Muscle of back (tissue), 11 donors: ENCODE measurements around the gene CDK11B. TPM values are rescaled to one million over a fixed set of nuclear protein-coding genes. Genes with fewer than 3 reads are reported as not detected.
A peak's percentile ranks its signal among the peaks of the same experiment; 100 is the strongest.
"Not testable (repeated sequence)": the region's sequence is repeated elsewhere in the genome, so short reads cannot be mapped to it uniquely, and the experiment has no call there.

Source experiments
- DNase-seq, 3 donors: peaks; one replicate each; pipeline versions ENCODE4 v3.0.0 to v3.0.0-alpha.2; 2013
- polyA plus RNA-seq, 10 donors: library from polyadenylated mRNA; unstranded; fragments of 120-200 nt; gene quantifications; one replicate each; pipeline ENCODE4 v1.2.1, GENCODE V29; 2013; ENCODE audit not compliant: insufficient read length in 10 of 10

CDK11B gene
- polyA plus RNA-seq, 10 donors, result 31.1 to 35.7 (median 33.1) TPM

DNA sequence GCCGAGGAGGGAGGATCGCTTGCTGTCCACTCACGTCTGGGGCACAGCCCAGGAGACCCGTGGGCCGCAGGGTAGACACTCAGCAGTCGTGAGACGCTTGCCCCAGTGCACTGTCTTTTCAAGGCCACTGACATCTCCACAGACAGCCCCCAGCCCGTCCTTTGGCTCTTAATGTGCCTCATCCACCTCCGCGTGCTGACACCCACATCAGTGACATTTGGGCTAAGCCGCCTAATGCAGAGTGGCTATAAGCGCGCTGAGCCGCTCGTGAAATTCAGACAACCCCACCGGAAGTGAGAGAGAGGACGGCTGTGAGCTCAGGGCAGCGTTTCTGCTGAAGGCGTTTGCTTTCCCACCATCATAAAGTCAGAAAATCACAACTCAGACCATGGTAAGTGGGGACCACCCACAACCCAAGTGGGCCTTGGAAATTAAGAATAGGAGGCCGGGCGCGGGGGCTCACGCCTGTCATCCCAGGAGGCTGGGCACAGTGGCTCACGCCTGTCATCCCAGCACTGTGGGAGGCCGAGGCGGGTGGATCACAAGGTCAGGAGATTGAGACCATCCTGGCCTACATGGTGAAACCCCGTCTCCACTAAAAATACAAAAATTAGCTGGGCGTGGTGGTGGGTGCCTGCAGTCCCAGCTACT is 25.4 kb upstream of the CDK11B start:
- DNase-seq, result no peak

DNA sequence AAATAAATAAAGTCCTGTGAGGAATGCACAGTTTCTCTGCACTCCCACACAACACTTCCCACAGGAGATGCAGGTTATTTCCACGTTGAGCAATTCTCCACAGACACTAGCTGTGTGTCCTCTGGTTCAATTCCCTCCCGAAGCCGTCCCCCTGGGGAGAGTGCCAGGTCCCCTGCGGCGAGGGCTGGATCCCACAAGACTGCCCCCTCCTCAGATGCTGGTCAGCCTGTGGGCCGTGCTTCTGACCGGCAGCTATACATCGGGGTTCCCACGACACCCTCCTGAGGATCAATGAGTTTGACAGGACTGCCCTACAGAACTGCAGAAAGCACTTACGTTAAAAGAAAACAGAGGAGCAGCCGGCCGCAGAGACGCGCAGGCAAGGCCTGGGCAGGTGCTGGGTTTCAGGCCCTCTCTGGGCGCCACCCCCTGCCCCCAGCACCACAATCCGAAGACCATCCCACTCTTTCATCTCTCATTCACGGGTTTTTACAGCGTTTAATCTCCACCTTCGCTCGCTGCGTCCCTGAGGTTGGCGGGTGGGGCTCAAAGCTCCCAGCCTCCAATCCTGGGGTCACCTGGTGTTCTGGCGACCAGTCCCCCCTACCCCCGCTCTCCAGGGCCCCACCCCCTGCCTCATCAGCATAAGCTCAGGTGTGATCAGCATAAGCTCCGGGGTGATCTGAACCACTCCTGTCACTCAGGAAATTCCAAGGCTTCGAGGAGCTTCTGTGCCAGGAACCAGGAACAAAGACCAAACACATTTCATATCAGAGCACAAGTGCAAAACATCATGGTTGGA is 24.5 kb upstream of the CDK11B start:
- DNase-seq, result no peak

DNA sequence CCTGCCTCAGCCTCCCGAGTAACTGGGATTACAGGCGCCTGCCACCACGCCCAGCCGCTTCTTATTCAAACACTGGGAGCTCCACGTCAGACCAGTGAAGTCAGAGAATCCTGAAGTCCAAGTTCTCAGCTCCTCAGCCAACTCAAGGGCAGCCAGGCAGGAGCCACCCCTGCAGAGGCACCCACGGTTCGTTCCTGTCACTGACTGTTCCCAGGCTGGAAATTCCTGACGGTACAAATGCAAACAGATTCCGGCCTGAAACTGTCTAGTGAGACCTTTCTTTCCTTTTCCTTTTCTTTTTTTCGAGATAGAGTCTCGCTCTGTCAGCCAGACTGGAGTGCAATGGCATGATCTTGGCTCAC is 22.1 kb upstream of the CDK11B start:
- DNase-seq, result no peak

DNA sequence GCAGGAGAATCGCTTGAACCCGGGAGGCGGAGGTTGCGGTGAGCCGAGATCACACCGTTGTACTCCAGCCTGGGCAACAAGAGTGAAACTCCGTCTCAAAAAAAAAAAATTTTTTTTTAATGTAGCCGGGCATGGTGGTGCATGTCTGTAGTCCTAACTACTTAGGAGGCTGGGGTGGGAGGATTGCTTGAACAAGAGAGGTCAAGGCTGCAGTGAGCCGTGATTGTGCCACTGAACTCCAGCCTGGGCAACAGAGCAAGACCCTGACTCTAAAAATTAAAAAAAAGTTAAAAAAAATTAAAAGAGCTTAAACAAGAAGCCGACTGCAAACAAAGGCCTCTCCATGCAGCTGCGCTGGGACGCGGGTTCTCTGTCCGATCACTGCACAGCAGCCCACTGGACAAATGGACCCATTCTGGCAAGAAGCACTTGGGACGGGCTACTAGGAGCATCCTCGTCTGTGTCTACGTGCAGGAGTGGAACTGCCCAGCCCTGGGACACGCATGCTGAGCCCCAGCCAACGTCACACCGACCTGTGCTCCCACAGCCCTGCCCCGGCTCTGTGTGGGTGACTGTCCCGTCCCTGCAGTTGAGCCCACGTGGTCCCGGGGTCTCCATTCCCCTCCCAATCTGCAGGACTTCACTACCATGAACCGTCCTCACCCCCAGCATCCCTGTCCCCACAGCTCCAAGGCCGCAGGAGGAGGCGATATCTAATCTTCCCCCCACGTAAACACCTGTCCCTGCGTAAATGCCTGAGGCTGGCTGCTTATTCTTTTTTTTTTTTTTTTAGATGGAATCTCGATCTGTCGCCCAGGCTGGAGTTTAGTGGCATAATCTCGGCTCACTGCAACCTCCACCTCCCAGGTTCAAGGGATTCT is 21.5 kb upstream of the CDK11B start:
- DNase-seq, result no peak

DNA sequence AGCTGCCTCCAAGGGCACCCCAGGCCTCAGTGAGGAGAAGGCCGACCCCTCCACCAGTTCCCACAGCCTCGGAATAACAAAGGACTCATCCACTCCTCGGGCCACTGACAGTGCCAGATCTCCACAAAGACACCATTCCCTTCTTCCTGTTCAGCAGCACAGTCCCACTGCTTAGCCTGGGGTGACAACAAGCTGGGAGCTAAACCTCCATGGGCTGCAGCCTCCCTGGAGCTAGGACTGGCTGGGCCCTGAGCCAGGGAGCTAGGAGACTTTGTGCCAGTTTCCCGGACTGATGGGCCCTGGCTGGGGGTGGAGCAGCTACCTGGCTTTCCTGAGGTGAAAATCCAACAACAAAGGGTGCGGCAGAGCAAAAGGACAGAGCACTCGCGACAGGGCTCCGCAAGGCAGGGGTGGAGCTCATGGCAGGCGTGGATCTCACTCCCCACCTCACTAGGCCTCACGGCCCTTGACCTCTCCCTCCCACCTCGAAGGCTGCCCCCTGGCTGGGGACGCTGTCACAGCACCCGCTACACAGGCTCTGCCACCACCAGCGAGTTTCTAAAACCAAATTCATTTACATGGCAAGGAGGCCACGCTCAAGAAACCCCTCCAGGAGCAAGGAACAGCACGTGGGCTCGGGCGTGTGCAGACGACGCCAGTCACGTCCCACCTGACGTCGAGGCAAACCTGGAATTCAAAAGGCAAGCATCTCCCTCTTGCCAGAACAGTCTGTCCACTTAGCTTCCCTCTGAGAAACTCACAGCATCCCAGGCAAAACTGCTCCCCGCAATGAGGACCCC is 20.0 kb upstream of the CDK11B start:
- no peak for DNase-seq

DNA sequence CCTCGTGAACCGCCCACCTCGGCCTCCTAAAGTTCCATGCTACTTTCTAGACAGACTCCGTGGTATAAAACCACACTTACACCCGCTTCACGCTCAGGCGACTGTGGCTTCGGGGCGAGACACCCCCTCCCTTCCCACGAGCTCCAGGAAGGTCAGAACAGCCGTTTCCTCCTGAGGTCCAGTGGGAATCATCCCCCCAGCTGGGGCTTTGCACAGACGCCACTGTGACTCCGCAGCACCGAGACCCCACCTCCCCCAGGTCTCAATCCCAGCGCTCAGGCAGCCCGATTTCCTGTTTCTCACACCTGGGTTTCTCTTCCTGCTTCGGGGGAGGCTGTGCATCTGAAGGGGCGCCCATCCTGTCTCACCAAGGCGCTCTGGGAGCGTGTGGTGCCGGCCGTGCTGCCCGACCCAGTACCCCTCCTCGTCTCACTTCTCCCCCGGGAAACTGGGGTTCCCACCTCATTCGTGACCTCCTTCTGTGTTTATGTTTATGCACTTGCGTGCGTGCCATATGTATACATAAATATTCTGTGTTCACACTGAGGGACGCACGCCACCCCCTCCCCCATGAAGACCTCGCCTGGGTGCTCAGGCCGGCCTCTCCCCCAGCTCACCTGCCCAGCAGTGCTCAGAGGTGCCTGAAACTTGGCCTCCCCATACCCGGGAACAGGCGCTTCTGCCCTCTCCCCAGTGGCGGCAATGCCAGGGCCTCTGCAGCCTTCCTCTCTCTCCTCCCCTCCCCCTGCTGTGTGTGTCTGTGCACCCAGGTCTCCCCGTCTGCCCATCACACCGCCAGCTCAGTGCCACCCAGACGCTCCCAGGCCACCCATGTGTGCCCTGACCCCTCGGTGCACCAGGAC is 19.1 kb upstream of the CDK11B start:
- peak in 1 of 3 donors; percentile 33 for DNase-seq

DNA sequence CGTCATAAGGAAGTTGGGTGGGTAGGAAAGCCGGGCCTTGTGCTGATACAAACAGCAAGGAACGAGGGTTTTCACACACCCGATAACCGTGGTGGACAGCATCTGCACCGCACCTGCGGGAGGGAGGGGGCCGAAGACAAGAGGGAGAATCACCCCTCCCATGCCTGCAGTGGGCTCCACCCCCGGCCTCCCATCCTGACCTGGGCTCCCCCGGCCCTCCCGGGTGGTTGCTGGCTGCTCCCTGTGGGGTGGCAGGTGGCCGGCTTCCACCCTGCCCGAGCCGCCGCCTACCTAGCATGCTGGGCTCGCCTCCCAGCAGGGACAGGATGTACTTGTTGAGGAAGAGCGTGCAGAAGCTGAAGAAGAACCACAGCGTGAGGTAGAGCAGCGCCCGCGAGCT is 17.3 kb upstream of the CDK11B start:
- DNase-seq, result not testable (repeated sequence)

DNA sequence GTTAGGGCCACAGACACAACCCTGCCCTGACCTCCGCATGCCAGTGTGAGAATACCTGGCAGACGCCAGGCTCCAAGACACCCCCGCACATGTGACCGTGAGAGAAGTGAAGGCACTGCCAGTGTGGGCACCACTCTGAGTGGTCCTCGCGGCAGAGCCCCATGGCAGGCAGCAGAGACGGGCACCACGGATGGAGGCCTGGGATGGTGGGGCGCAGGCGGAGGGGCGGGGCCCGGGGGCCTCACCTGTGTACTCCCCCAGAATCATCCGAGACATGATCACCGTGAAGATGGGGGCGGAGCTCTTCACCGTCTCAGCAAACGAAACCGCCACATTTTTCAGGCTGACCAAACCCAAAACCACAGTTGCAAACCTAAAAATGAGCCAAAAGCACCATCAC is 16.4 kb upstream of the CDK11B start:
- DNase-seq, result not testable (repeated sequence)

DNA sequence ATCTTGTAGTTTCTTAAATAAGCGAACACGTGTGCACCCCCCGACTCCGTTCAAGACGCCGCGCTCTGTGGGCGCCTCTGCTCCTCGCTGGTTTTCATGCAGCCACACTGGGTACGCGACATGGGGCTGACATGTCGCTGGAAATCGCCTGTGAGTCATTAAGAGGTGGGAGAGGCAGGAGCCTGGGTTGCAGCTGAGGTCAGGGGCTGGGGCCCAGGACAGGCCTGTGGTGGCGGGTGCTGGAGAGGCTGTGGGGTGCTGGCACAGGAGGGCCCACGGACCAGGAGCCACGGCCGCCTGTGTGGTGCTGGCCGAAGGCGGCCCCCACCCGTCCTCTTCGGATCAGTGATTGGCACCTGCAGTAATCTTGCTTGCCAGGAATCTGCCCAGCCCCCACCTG is 16.0 kb upstream of the CDK11B start:
- DNase-seq, result not testable (repeated sequence)

DNA sequence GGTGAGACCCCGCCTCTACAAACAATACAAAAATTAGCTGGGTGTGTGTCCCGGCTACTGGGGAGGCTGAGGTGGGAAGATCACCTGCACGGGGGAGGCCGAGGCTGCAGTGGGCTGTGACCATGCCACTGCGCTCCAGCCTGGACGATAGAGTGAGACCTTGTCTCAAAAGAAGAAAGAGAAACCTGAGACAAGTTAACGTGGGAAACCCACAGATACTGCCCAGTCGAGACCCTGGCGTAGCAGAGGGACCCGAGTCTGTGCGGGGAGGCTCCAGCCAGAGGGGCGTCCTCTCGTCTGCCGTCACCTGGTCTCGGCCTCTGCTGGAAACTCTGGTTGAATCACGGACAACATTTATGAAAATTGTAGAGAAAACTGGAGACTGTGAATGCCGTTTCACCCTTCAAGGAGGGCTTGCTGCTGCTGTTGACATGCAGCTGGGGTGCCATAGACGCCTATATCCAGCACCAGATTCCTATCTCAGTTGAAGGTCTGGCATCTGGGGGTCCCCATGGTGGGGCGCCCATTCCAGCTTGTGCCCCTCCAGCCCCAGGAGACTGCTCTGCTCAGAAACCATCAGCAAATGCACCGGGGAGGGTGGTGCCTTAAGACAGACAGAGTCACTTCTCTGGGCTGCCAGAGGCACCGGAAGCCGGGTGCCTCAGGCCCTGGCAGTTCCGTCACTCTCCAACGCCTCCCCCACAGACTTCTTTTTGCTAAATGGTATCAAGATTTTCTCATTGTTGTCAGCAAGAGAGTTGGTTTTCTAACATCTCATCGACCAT is 13.6 kb upstream of the CDK11B start:
- DNase-seq, result no peak

DNA sequence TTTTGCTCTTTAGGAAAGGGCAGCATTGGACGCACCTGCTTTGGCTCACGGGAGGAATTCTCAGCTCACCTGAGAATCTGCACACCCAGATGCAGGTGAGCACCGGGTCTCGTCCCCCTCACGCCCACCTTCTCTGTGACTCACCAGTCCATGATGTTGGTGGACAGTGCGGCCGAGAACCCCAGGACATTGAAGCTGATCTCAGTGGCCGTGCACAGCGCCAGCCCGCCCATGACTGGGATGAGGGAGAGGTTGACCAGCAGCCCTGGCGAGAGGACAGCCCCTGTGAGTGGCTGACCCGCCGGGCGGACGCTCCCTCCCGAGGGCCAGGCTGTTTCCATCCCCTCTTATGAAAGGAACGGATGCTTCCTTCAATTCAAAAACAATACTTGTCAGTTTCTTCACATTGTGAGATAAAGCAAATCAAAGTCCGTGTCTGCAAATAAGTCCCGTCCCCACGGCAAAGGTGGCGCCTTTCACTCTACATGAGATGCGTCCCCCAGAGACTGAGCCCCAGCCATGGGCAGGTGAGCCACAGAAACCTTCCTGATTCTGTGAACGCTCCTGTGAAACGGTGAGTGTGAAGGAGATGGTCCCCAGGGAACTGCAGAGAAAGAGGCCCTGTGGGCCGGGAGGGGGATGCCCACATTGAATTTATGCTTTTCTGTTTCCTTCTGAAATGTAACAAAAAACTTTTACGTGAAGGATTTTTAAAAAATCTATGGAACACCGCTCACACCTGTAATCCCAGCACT is 12.7 kb upstream of the CDK11B start:
- no peak for DNase-seq

DNA sequence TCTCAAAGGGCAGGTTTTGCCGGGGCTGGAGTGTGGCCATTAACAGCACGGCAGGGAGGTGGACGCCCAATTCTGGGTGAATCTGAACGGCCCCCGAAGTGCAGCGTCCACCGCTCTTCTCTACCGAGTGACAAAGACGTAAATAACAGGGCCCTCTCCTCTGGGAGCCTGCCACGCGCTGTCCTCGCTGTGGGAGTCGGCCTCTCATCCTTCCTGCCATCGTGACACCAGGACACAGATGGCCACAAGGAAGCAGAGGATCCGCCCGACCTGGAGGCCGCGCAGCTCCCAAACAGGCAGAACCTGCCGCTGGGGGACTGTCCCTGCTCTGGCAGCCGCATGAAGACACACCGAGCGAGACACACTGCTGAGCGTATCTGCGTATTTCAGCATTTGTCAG is 12.1 kb upstream of the CDK11B start:
- no peak for DNase-seq

DNA sequence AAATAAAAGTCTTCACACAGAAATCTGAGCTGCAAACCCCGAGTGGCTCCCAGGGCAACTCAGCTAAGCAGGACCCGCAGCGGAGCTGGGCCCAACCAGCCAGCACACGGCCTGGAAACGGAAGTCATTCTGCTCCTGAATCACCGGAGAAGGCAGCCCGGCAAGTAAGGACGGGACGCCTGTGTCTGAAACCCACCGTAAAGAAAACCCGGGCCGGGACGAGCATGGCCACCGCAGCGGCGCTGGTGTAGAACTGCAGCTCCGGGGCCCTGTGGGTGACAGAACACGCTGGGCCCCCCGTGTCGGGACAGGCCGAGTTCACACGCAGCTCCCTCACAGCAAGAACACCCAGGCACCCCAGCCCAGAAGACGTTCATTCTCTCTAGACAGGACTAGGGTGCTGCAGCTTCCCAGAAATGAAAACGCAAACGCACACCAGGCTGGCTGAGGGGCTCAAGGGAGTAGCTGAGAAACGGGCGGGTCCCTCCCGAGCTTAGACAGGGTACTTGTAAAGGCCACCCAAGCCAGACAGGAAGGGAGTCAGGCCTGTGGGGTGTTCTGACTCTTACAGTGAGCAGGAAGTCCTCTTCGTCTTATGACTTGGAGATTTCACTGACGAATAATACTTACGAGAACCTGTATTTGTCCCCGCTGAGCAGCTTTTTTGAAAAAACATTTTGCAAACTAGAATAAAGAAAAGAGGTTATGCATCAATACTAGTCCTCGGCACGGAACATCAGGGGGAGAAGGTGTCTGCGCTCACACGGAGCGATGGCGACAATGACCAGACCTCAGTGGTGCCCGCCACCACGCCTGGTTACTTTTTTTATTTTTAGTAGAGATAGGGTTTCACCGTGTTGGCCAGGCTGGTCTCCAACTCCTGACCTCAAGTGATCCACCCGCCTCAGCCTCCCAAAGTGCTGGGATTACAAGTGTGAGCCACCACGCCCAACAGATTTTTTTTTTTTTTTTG is 10.9 kb upstream of the CDK11B start:
- DNase-seq, result no peak

DNA sequence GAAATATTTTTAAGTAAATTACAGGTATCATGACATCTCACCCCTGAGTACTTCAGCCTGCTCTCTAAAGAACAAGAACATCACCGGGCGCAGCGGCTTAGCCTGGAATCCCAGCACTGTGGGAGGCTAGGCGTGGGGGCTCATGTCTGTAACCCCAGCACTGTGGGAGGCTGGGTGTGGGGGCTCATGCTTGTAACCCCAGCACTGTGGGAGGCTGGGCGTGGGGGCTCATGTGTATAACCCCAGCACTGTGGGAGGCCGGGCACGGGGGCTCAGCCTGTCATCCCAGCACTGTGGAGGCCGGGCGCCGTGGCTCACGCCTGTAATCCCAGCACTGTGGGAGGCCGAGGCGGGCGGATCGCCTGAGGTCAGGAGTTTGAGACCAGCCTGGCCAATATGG is 7.7 kb upstream of the CDK11B start:
- DNase-seq, result no peak

DNA sequence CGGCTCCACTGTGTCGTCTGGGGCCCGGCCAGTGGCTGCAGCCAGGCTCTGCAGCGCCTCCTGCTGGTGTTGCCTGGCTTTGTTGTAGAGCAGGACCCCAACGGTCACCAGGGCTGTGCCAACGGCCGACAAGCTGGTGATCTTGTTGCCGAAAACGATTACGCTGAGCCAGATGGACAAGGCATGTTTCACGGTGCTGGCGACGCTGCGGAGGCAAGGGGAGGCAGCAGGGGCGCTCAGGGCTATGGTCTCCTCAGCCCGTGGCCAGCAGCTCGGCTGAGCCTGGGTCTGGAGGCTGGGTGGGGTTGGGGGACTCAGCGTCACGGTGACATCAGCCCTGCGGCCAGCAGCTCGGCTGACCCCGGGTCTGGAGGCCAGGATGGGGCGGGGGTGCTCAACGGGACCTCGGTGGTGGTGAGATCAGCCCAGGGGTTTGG is 7.0 kb upstream of the CDK11B start:
- DNase-seq, result no peak

DNA sequence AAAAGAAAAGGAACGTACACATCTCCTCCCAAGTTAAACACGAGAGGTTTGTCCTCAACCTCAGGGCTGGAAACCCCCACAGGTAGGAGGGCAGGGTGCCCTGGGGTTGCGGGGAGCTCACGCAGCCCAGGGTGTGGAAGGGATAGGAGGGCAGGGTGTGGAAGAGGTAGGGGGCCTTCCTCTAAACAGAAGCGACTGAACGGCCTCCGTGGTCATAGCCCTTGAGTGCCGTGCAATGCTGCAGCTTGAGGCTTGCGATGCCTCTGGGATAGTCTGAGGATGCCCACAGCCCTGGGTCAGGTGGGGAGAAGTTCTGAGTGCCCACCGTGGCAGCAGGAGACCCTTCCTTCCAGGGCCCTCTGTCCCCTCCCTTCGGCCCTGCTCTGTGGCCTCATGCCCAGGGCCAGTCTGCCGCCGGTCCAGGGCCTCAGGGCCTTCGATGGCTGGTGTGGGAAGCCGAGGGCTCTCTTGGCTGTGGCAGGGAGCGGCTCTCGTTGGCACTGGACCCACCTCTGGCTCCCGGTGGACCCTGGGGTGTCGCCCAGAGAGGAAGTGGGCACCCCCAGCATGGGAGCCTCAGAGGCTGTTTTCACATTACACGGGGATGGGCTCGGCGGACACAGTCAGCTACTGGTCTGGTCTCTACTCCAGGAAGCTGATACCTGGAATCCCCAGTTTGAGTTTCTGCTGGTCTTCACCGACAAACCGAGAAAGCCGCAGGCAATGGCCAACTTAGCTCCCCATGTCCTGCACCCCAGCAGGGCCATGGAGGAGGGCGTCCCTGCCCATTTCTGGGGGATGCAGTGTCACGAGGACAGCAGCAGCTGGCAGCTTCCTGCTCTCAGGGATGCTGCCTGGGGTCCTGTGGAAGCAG is 6.4 kb upstream of the CDK11B start:
- DNase-seq, result no peak

DNA sequence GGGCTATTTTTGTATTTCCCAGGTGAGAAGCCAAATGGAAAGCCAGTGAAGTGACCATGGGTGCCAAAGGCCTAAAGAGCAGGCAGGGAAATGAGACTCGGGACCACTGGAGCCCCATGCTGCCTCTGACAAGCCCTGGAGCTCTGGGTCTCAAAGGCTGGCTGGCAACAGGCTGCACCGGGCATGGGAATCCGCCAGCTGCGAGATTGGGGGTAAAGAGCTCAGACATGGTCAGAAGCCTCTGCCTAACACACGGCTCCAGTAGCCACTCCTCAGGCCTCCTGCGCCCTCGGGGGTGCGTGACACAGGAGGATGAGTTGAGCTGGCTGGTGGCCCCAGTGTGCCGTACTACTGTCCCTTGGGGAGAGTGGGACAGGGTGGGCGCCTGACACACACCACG is 5.5 kb upstream of the CDK11B start:
- DNase-seq, result not testable (repeated sequence)
